SK-N-SH (cell line): ENCODE measurements around the gene PHF14. TPM values are rescaled to one million over a fixed set of nuclear protein-coding genes. Genes with fewer than 3 reads are reported as not detected.

ENCODE experiments used
- CTCF ChIA-PET: fragments of 300-600, 350-600 bp; formaldehyde crosslinking; extraction: SDS; loops from one replicate; lab custom pipeline; 2021; lab: Yijun Ruan, JAX
- POLR2A ChIA-PET: fragments of 350-600 bp; sonication (Branson Sonifier 250); formaldehyde crosslinking; extraction: SDS; loops from one replicate; lab custom pipeline; 2020; ENCODE audit warnings: antibody characterized with exemption, inconsistent platforms; lab: Yijun Ruan, JAX
- DNase-seq: peaks from one replicate; pipeline ENCODE4 v3.0.0; 2012
- H2AFZ ChIP-seq: fragments of 200-600 bp; sonication (generic); 2 replicates; pipeline ENCODE4 v1.8.1; 2016; ENCODE audit warnings: antibody characterized with exemption, mild to moderate bottlenecking, low read depth
- H3F3A ChIP-seq: fragments of 200-600 bp; sonication (generic); replicated peaks from 2 replicates; pipeline ENCODE3; 2016; ENCODE audit warnings: antibody characterized with exemption, mild to moderate bottlenecking; ENCODE audit not compliant: insufficient read depth
- H3K27ac ChIP-seq, 2 experiments: fragments of 200-500 bp in 1 of 2; fragments of 200-600 bp in 1 of 2; sonication (Bioruptor generic) in 1 of 2; sonication (generic), shearing (Covaris generic) in 1 of 2; 2 replicates each; pipeline versions ENCODE4 v1.5.1 to v1.6.1; 2014 to 2016; ENCODE audit warnings: low read depth in 2 of 2, inconsistent platforms in 1 of 2, low read length in 1 of 2, mild to moderate bottlenecking in 1 of 2, mixed read lengths in 1 of 2
- H3K27me3 ChIP-seq: fragments of 200-600 bp; sonication (generic), shearing (Covaris generic); 2 replicates; pipeline ENCODE4 v1.6.1; 2016; ENCODE audit warnings: mixed run types; ENCODE audit not compliant: insufficient read depth
- H3K36me3 ChIP-seq, 2 experiments: fragments of 200-500 bp in 1 of 2; fragments of 200-600 bp in 1 of 2; sonication (Bioruptor generic) in 1 of 2; sonication (generic) in 1 of 2; replicated peaks in 1 of 2; 2 replicates each; pipeline versions ENCODE3 to v1.5.1; 2014 to 2016; ENCODE audit warnings: low read length in 1 of 2, mild to moderate bottlenecking in 1 of 2; ENCODE audit not compliant: insufficient read depth in 2 of 2, control insufficient read depth in 1 of 2
- H3K4me1 ChIP-seq, 2 experiments: fragments of 200-500 bp in 1 of 2; fragments of 200-600 bp in 1 of 2; sonication (Bioruptor generic) in 1 of 2; sonication (generic), shearing (Covaris generic) in 1 of 2; 2 replicates each; pipeline versions ENCODE4 v1.5.1 to v1.6.1; 2014 to 2016; ENCODE audit warnings: low read depth in 1 of 2, low read length in 1 of 2, mixed run types in 1 of 2; ENCODE audit not compliant: insufficient read depth in 2 of 2, control insufficient read depth in 1 of 2
- H3K4me2 ChIP-seq: fragments of 200-600 bp; sonication (generic), shearing (Covaris generic); 2 replicates; pipeline ENCODE4 v1.6.1; 2017; ENCODE audit warnings: mixed run types
- H3K4me3 ChIP-seq, 2 experiments: fragments of 200-500 bp in 1 of 2; fragments of 200-600 bp in 1 of 2; sonication (Bioruptor generic) in 1 of 2; sonication (generic), shearing (Covaris generic) in 1 of 2; 2 replicates each; pipeline versions ENCODE4 v1.5.1 to v1.8.1; 2014 to 2016; ENCODE audit warnings: low read depth in 2 of 2, inconsistent platforms in 1 of 2, low read length in 1 of 2, mild to moderate bottlenecking in 1 of 2, mixed read lengths in 1 of 2, moderate library complexity in 1 of 2
- H3K79me2 ChIP-seq: fragments of 200-600 bp; sonication (generic); 2 replicates; pipeline ENCODE4 v1.8.1; 2017; ENCODE audit warnings: mild to moderate bottlenecking; ENCODE audit not compliant: insufficient read depth
- H3K9ac ChIP-seq: fragments of 200-600 bp; sonication (generic); 2 replicates; pipeline ENCODE4 v1.6.1; 2017; ENCODE audit warnings: mixed run types
- H3K9me2 ChIP-seq: fragments of 200-600 bp; sonication (generic); 2 replicates; pipeline ENCODE4 v1.6.1; 2017; ENCODE audit warnings: mixed run types
- H3K9me3 ChIP-seq: fragments of 200-600 bp; sonication (generic); 2 replicates; pipeline ENCODE4 v1.6.1; 2017; ENCODE audit warnings: mixed run types, mild to moderate bottlenecking, moderate library complexity
- H4K20me1 ChIP-seq: fragments of 200-600 bp; sonication (generic); 2 replicates; pipeline ENCODE4 v1.6.1; 2017; ENCODE audit warnings: mild to moderate bottlenecking, mixed run types; ENCODE audit not compliant: insufficient read depth
- CHD2 ChIP-seq: fragments of 150-350 bp; IDR thresholded peaks from 2 replicates; pipeline ENCODE4 v1.6.1; 2018; ENCODE audit warnings: low read length; ENCODE audit not compliant: partially characterized antibody
- CTCF ChIP-seq: fragments of 200-600 bp; sonication (generic); IDR thresholded peaks from 2 replicates; pipeline ENCODE4 v1.6.1; 2017; ENCODE audit warnings: antibody characterized with exemption, mild to moderate bottlenecking, moderate library complexity
- ELF1 ChIP-seq: IDR thresholded peaks from 2 replicates; pipeline ENCODE4 v1.4.0; 2012
- EZH2phosphoT487 ChIP-seq: fragments of 200-600 bp; sonication (generic); IDR thresholded peaks from 2 replicates; pipeline ENCODE4 v1.6.1; 2017; ENCODE audit warnings: low read depth, mixed run types, mild to moderate bottlenecking, antibody characterized with exemption, moderate library complexity, borderline replicate concordance
- FOSL2 ChIP-seq: IDR thresholded peaks from 2 replicates; pipeline ENCODE4 v1.4.0; 2012; ENCODE audit warnings: low read depth, mild to moderate bottlenecking, moderate library complexity, borderline replicate concordance
- FOXJ3 ChIP-seq: sonication (generic); formaldehyde crosslinking; IDR thresholded peaks from 2 replicates; pipeline ENCODE4 v1.5.1; 2020; ENCODE audit warnings: mild to moderate bottlenecking, missing genetic modification reagents
- JUND ChIP-seq: IDR thresholded peaks from 2 replicates; pipeline ENCODE4 v1.4.0; 2012
- MEF2A ChIP-seq: IDR thresholded peaks from 2 replicates; pipeline ENCODE4 v1.4.0; 2012; ENCODE audit warnings: low read depth, borderline replicate concordance
- MXI1 ChIP-seq: IDR thresholded peaks from 2 replicates; pipeline ENCODE4 v1.6.1; 2012; ENCODE audit warnings: mild to moderate bottlenecking, low read depth, low read length, improper control_type of control experiment
- NRF1 ChIP-seq: IDR thresholded peaks from 2 replicates; pipeline ENCODE4 v1.6.1; 2012; ENCODE audit warnings: low read depth, mild to moderate bottlenecking, low read length
- POLR2AphosphoS5 ChIP-seq: IDR thresholded peaks from 2 replicates; pipeline ENCODE4 v1.6.1; 2012; ENCODE audit warnings: low read depth, low read length
- RAD21 ChIP-seq: IDR thresholded peaks from 2 replicates; pipeline ENCODE4 v1.6.1; 2012; ENCODE audit warnings: mild to moderate bottlenecking, low read length
- RFX5 ChIP-seq: IDR thresholded peaks from 2 replicates; pipeline ENCODE4 v1.6.1; 2012; ENCODE audit warnings: mild to moderate bottlenecking, improper control_type of control experiment, low read length
- RXRA ChIP-seq: IDR thresholded peaks from 2 replicates; pipeline ENCODE4 v1.4.0; 2012; ENCODE audit warnings: low read depth, mild to moderate bottlenecking, borderline replicate concordance
- SIN3A ChIP-seq: IDR thresholded peaks from 2 replicates; pipeline ENCODE4 v1.6.1; 2012; ENCODE audit warnings: low read depth, mild to moderate bottlenecking, low read length, moderate library complexity, borderline replicate concordance
- TAF1 ChIP-seq: IDR thresholded peaks from 2 replicates; pipeline ENCODE4 v1.6.1; 2012; ENCODE audit warnings: low read depth, mild to moderate bottlenecking, low read length, moderate library complexity, borderline replicate concordance
- TEAD4 ChIP-seq: IDR thresholded peaks from 2 replicates; pipeline ENCODE4 v1.4.0; 2012; ENCODE audit warnings: mild to moderate bottlenecking, borderline replicate concordance; ENCODE audit not compliant: insufficient read depth
- YY1 ChIP-seq: IDR thresholded peaks from 2 replicates; pipeline ENCODE4 v1.4.0; 2012; ENCODE audit warnings: low read depth, mild to moderate bottlenecking
- WGBS: methylation state at CpG from one replicate; pipeline ENCODE4 v1.1.6; 2017; ENCODE audit warnings: low lambda C conversion rate; 5-methylcytosine and 5-hydroxymethylcytosine counted together
- polyA plus RNA-seq, 3 experiments: library from polyadenylated mRNA; depleted of rRNA; stranded (reverse); fragments of >200 nt; gene quantifications; 2 replicates each; pipeline ENCODE4 v1.2.3, GENCODE V29; 2012
- TF ChIP-seq, protein P1 (sequence below): IDR thresholded peaks from 2 replicates; pipeline ENCODE4 v1.4.0; 2012; ENCODE audit warnings: low read depth, borderline replicate concordance
- TF ChIP-seq, protein P2 (sequence below): fragments of 150-350 bp; IDR thresholded peaks from 2 replicates; pipeline ENCODE4 v1.6.1; 2016; ENCODE audit warnings: mild to moderate bottlenecking, low read depth, low read length
- TF ChIP-seq, protein P3 (sequence below): IDR thresholded peaks from 2 replicates; pipeline ENCODE4 v1.4.0; 2012; ENCODE audit warnings: low read depth

PHF14 gene
- polyA plus RNA-seq, 1 of the 3 experiments (the other 2 are of a cell fraction), result 19.2 TPM

GRCh38 chr7:11155883-11156282, 182.2 kb downstream of the PHF14 start (continued):
- TF ChIP-seq JUND, result no peak
- TF ChIP-seq RFX5, result no peak
- TF ChIP-seq, all 33 proteins: peak for 0

GRCh38 chr7:11161499-11161898, 187.8 kb downstream of the PHF14 start:
- H3K4me3 ChIP-seq, result no peak overlapping the region
- POLR2A ChIA-PET, result no interaction called here
- no peaks in the 10 kb centered on the region for H3K9me2 ChIP-seq
- H3K27ac ChIP-seq, result no peak overlapping the region
- no peak for DNase-seq
- TF ChIP-seq, protein P1, sequence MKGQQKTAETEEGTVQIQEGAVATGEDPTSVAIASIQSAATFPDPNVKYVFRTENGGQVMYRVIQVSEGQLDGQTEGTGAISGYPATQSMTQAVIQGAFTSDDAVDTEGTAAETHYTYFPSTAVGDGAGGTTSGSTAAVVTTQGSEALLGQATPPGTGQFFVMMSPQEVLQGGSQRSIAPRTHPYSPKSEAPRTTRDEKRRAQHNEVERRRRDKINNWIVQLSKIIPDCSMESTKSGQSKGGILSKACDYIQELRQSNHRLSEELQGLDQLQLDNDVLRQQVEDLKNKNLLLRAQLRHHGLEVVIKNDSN, result no peak
- TF ChIP-seq TAF1 (no peak), POLR2AphosphoS5 (no peak), ELF1 (no peak), CHD2 (no peak), EZH2phosphoT487 (no peak), TEAD4 (no peak), RXRA (no peak), RFX5 (no peak), YY1 (no peak), NRF1 (no peak)
- TF ChIP-seq, protein P2, sequence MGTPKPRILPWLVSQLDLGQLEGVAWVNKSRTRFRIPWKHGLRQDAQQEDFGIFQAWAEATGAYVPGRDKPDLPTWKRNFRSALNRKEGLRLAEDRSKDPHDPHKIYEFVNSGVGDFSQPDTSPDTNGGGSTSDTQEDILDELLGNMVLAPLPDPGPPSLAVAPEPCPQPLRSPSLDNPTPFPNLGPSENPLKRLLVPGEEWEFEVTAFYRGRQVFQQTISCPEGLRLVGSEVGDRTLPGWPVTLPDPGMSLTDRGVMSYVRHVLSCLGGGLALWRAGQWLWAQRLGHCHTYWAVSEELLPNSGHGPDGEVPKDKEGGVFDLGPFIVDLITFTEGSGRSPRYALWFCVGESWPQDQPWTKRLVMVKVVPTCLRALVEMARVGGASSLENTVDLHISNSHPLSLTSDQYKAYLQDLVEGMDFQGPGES, result no peak
- no peaks in the 10 kb centered on the region for H3K27me3 ChIP-seq
- no peaks in the 10 kb centered on the region for H3K4me1 ChIP-seq
- H3K79me2 ChIP-seq, result no peaks in the 10 kb centered on the region
- no peak overlapping the region for H3K9ac ChIP-seq
- H3K9me3 ChIP-seq, result no peaks in the 10 kb centered on the region
- H4K20me1 ChIP-seq, result no peaks in the 10 kb centered on the region
- CTCF ChIA-PET, result no interaction called here
- no peak overlapping the region for H2AFZ ChIP-seq
- H3F3A ChIP-seq, result peaks cover 4% of the 10 kb centered on the region
- no peak overlapping the region for H3K4me2 ChIP-seq
- peaks cover 4 to 9% of the 10 kb centered on the region in 2 experiments for H3K36me3 ChIP-seq
- 97% methylated on average over 1 of the region's 1 CpG for WGBS

DNA sequence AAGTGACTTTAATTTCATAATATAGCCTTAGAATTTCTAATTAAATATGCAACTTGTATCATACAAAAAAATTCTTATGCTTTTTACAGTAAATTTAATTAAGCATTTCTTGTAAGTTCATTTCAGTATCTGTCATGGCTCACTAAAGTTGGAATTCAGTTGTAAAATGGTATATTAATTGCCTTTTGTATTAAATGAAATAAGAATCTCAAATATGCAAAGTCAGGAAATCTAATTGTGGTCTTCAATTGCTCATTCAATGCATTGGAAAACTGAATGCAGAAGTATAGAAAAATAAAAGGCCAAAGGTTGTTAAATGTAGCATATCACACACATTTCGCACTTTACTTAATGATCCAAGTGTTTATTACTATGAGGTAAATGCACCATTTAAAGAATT, 189.5 kb downstream of the PHF14 start:
- Histone ChIP-seq H3K79me2 (no peaks in the 10 kb centered on the region), H3K4me3 (no peak overlapping the region), H4K20me1 (no peaks in the 10 kb centered on the region), H3F3A (no peaks in the 10 kb centered on the region), H3K9ac (no peak overlapping the region), H3K36me3 (peaks cover 4 to 15% of the 10 kb centered on the region in 2 experiments), H3K27ac (no peak overlapping the region; a peak in 1 of 4 replicates), H3K9me2 (no peaks in the 10 kb centered on the region), H2AFZ (no peak overlapping the region), H3K4me2 (no peak overlapping the region), H3K9me3 (no peaks in the 10 kb centered on the region), H3K4me1 (no peaks in the 10 kb centered on the region; a peak in 1 of 4 replicates), H3K27me3 (no peaks in the 10 kb centered on the region)
- TF ChIP-seq ELF1 (no peak), MXI1 (no peak), FOSL2 (no peak), FOXJ3 (CRISPR knock-in tag) (no peak), SIN3A (no peak), JUND (no peak), CHD2 (no peak), POLR2AphosphoS5 (no peak), CTCF (no peak), MEF2A (no peak), RAD21 (no peak), YY1 (no peak)
- TF ChIP-seq, protein P3, sequence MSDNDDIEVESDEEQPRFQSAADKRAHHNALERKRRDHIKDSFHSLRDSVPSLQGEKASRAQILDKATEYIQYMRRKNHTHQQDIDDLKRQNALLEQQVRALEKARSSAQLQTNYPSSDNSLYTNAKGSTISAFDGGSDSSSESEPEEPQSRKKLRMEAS, result no peak
- TF ChIP-seq, protein P1, result no peak
- WGBS, result 94% methylated on average over 1 of the region's 1 CpG
- POLR2A ChIA-PET, result no interaction called here
- CTCF ChIA-PET, result interaction anchor here (0.6 to 1.0 kb wide), 2 partner anchors 9 to 55 kb away, joined by 3 to 4 read pairs; no protein-coding TSS in a partner anchor
- no peak for DNase-seq
